Spleen (tissue), 7 donors: Measurements from ENCODE around the gene TENM4.

ENCODE experiments used
- CTCF ChIP-seq, 11 experiments: fragments of 200-600 bp in 7 of 11; fragments of 450-650 bp in 4 of 11; sonication (generic) in 4 of 11; IDR thresholded peaks in 8 of 11; conservative IDR thresholded peaks in 3 of 11; 1 replicate in 7 of 11; 2 replicates in 4 of 11; pipeline versions ENCODE4 v1.4.0 to v1.8.0; 2016 to 2021; ENCODE audit warnings: antibody characterized with exemption in 11 of 11, inconsistent platforms in 4 of 11, mild to moderate bottlenecking in 1 of 11
- POLR2A ChIP-seq, 3 donors: fragments of 450-650 bp; IDR thresholded peaks; one replicate each; pipeline ENCODE4 v1.5.1; 2017; ENCODE audit warnings: antibody characterized with exemption in 3 of 3, mild to moderate bottlenecking in 1 of 3
- POLR2AphosphoS5 ChIP-seq, 3 donors: sonication (generic); formaldehyde crosslinking; IDR thresholded peaks; one replicate each; pipeline ENCODE4 v1.5.1; 2017; ENCODE audit warnings: antibody characterized with exemption in 3 of 3
- donor health status: DM: no; HTN: no; CAD: no; lungs with moderate emphysema.
- donor health status: DM: no; HTN: no; CAD: no.
- donor health status: DM: no; HTN: no; CAD: no.

GRCh38 chr11:78768345-78768744 lies 672.5 kb downstream of the TENM4 start:
- TF ChIP-seq CTCF (IDR thresholded peaks at IDR 0.05 in 8 of 11, conservative IDR thresholded peaks at IDR 0.05 in 3 of 11) (no peak), POLR2A (IDR thresholded peaks at IDR 0.05) (no peak), POLR2AphosphoS5 (IDR thresholded peaks at IDR 0.05) (no peak)
